Raji (cell line): ENCODE data around the gene TOR3A.

Source experiments
- POLR2A ChIP-seq: IDR thresholded peaks from 2 replicates; pipeline ENCODE4 v1.6.1; 2011; ENCODE audit warnings: low read depth, low read length, control low read depth; ENCODE audit not compliant: insufficient read depth

Gene TOR3A

GRCh38 chr1:179091691-179092165, 9.9 kb downstream of the TOR3A start:
- TF ChIP-seq POLR2A: no peak

DNA sequence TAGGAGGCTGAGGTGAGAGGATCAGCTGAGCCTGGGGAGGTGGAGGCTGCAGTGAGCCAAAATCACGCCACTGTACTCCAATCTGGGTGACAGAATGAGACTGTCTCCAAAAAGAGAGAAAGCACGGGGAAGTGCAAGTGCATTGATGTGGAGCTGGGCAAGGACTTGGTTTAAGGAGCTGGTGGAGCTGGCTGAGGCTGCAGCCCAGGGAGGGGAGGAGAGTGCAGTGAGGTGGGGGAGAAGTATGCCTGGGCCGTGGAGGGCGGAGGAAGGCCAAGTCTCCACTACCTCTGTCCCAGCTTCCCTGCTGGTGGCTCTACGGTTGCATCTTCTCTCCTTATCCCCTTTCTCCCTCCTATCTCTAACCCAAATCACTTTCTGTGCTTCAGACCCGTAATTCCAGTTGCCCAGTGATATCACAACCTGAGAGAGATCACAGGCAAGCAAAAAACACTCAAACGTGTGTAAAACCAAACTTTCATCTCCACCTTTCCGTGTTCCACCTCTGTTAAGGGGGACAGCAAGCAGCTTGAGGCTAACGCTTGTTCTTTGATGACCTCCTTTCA, 11.1 kb downstream of the TOR3A start:
- no peak for TF ChIP-seq POLR2A

- no peak for TF ChIP-seq POLR2A
Observed at GRCh38 chr1:179094818-179095217, 12.9 kb downstream of the TOR3A start.

- TF ChIP-seq POLR2A: no peak
Observed at GRCh38 chr1:179095377-179095776, 13.5 kb downstream of the TOR3A start.

DNA sequence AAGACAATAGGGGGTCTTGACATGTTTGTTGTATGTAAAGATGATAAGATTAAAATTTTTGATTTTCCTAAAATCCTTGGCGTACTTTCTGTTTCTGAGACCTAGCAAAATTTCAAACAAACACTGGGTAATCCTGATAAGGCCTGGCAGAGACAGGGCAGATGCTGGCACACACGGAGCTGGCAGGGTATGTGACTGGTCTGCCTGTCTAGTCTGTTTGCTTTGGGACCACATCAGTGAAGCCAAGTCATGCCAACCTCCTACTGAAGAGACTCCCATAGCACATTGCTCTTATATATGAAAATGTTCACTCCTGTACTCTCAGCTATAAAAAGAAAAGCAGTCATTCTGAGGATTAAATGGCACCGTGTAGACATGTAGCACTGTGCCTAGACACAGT, 14.1 kb downstream of the TOR3A start:
- no peak for TF ChIP-seq POLR2A

DNA sequence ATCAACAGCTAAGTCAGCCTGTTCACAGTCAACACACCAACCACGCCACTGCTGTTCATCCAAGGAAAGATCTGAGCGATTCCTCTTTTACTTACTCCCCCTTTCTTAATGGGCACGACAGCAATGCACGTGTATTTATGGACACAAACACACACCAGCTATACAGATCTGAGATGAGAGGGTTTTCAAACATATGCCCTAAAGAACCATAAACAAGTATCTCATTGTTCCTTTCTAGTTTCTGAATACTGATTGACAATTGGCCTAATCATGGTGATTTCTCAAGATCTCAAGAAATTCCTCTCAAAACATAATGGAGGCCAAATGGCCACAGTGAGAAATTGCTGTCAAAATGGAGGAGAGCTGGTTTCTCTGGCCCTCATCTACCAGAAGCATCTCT, 18.0 kb downstream of the TOR3A start:
- no peak for TF ChIP-seq POLR2A

GRCh38 chr1:179101566-179101965, 19.7 kb downstream of the TOR3A start:
- TF ChIP-seq POLR2A: no peak

- TF ChIP-seq POLR2A: no peak
Observed at GRCh38 chr1:179103999-179104398, 22.1 kb downstream of the TOR3A start.

GRCh38 chr1:179104611-179105250, 22.9 kb downstream of the TOR3A start:
- no peak for TF ChIP-seq POLR2A

DNA sequence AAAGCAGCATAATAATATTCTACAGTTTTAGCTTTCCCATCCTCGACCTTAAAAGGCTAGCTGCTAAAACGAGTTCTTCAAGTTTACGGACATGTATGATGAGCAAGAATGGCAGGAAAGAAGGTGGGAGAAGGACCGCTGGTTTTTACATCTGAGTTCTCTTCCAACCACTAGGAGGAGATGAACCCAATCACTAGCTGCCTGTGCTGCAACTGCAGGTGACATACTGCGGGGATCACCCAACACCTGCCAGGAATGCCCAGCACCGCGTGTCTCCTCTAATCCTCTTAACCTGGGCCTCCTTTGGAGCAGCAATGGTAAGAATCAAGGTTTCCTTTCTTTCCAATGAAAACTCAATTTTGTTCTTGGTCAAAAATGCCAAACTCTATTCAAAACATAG, 23.5 kb downstream of the TOR3A start:
- TF ChIP-seq POLR2A: no peak

DNA sequence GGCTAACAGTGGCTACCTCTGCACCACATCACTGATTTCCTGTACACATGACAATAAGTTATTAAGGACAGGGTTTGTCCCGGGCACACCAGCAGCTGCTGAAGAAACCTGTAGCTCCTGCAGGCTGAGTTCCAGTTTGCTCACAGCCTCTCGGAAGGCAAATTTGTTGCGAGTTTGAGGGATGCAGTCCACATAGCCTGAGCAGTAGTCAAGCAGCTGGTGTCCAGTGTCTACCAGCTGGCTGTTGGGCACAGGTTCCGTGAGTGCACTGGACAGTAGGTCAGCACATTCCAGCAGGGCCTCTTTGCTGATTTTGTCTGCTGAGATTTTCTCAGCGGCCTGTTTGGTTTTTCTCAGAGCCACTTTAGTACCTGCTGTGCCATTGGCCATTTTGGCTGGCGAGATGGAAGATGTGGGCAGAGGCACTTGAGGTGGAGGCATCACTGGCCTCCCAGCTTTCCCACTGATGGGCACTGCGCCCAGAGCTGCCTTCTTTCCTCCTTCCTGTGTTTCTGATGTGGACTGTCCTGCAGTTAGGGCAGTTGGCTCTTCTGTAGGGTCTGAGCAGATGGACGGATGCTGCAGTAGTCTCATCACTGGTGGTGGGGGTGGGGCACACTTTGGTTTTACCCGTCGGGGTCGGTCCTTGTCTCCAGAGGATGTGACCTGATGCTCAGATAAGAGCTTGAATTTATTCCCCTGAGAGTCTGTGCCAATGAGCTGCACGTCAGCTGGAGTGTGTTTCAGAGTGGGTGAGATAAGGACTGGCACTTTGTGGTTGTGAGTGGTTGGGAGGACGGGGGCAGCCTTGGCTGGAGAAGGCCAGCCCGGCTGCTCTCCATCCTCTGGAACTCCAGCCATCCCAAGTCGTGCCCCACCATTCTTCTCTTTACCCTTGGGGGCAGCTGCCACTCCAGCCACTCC, 26.1 kb downstream of the TOR3A start:
- TF ChIP-seq POLR2A: no peak

DNA sequence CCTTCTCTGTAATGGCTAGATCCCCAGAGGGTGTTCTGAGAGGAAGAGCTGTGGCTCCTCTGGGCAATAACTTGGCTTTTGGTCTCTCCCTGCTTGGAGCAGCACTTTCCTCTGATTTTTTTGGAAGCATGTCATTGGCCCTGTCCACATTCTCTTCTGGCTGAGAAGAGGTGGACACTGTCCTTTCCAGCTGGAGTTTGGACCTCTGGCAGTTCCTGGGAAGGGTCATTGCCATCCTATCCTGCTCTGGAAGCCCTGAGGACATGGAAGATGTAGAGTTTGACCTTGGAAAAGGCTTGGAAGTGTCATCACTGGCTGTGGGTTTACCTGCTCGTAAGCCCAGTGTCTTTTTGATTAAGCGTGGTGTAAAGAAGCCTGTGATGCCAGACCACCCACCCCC, 26.8 kb downstream of the TOR3A start:
- no peak for TF ChIP-seq POLR2A

- TF ChIP-seq POLR2A: no peak
Observed at GRCh38 chr1:179115181-179115580, 33.3 kb downstream of the TOR3A start.

- TF ChIP-seq POLR2A: no peak
Observed at GRCh38 chr1:179119513-179119912, 37.6 kb downstream of the TOR3A start.

DNA sequence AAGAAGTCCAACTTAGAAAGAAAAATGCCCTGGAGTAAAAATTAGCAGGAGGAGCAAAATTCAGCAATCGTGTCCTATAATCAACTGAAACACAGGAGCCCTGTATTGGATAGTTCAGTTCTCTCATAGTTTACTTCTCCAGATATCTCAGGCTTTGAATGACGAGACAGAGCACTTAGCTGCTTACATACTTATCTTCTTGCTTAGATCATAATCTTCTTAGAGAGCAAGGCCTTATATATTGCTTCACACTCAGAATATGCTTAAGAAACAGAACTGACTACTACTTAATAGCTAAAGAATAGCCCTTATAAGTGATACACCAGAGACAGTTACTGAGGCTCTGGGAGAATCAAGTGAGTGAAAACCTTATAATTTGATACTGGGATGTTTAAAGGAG, 38.9 kb downstream of the TOR3A start:
- no peak for TF ChIP-seq POLR2A

GRCh38 chr1:179121159-179121938, 39.5 kb downstream of the TOR3A start:
- TF ChIP-seq POLR2A: no peak

GRCh38 chr1:179124873-179125272, 43.0 kb downstream of the TOR3A start:
- TF ChIP-seq POLR2A: no peak
